ENCODE measurements around the gene ZMYND8.

ZMYND8 gene

GRCh38 chr20:47272893-47273590, 83.5 kb downstream of the ZMYND8 start:
- H3K4me2 ChIP-seq (ENCODE audit: low read depth, low read length): no peak overlapping the region
- DNase-seq: peak; percentile 50
- no peaks in the 10 kb centered on the region for H3K9me2 ChIP-seq (replicated peaks; ENCODE audit: insufficient read depth, low read length)
- H3K79me2 ChIP-seq (ENCODE audit: low read length): peaks cover 81% of the 10 kb centered on the region
- H3K9me3 ChIP-seq (replicated peaks; ENCODE audit: insufficient read depth, low read length): no peaks in the 10 kb centered on the region
- H2AFZ ChIP-seq (ENCODE audit: low read length): no peak overlapping the region
- no peak overlapping the region for H3K27ac ChIP-seq (ENCODE audit: low read length)
- H3F3A ChIP-seq (ENCODE audit: insufficient read depth, low read length): 0 out of 2 replicates have a peak, but pooled peaks cover 7% of the 10 kb centered on the region
- H3K4me3 ChIP-seq (ENCODE audit: low read length): no peak overlapping the region
- H3K4me1 ChIP-seq (ENCODE audit: low read length): peaks cover 3% of the 10 kb centered on the region; the same call in 1 of the 2 replicates
- no peak overlapping the region for H3K9ac ChIP-seq (ENCODE audit: low read length)
- H4K20me1 ChIP-seq (ENCODE audit: insufficient read depth, low read length): peaks cover 8% of the 10 kb centered on the region
- no peaks in the 10 kb centered on the region for H3K27me3 ChIP-seq (replicated peaks; ENCODE audit: insufficient read depth, low read length)
- H3K36me3 ChIP-seq (replicated peaks; ENCODE audit: insufficient read depth, low read length): peaks cover 5% of the 10 kb centered on the region
- TF ChIP-seq CTCF (IDR thresholded peaks at IDR 0.05; ENCODE audit: low read length) (peak; percentile 88), EZH2phosphoT487 (IDR thresholded peaks at IDR 0.05; ENCODE audit: low read length) (no peak)

DNA sequence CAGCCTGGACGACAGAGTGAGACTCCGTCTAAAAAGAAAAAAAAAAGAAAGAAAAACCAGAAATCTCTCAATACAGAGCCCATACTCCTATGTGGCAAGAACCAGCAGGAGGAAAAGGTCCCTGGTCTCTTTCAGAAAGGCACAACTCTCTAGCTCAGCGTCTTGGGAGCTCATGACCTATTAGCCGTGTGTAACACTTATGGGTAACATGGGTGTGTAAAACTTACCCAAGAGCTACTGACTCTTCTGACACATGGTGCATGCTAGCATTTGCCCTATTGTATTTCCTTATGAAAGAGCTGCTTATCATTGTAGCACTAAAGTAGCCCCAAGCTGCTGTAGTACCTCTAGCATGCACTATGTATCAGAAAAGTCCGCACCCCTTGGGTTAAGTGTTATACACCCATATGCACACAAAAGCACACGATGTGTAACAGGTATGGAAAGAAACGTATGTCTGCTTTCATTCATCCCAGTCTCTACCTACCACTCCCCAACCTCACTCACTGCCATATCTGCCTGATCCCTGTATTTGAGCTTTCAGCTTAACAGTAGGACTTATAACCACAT, 85.4 kb downstream of the ZMYND8 start:
- Histone ChIP-seq H3K9me2 (replicated peaks; ENCODE audit: insufficient read depth, low read length) (no peaks in the 10 kb centered on the region), H3K4me2 (ENCODE audit: low read depth, low read length) (no peak overlapping the region), H3F3A (ENCODE audit: insufficient read depth, low read length) (0 out of 2 replicates have a peak, but pooled peaks cover 7% of the 10 kb centered on the region), H3K36me3 (replicated peaks; ENCODE audit: insufficient read depth, low read length) (peaks cover 5% of the 10 kb centered on the region; the same call in 1 of the 2 replicates), H3K4me1 (ENCODE audit: low read length) (peaks cover 20% of the 10 kb centered on the region), H2AFZ (ENCODE audit: low read length) (no peak overlapping the region), H3K9ac (ENCODE audit: low read length) (no peak overlapping the region), H3K27me3 (replicated peaks; ENCODE audit: insufficient read depth, low read length) (no peaks in the 10 kb centered on the region), H3K9me3 (replicated peaks; ENCODE audit: insufficient read depth, low read length) (no peaks in the 10 kb centered on the region), H4K20me1 (ENCODE audit: insufficient read depth, low read length) (peaks cover 8% of the 10 kb centered on the region), H3K79me2 (ENCODE audit: low read length) (peaks cover 90% of the 10 kb centered on the region), H3K27ac (ENCODE audit: low read length) (no peak overlapping the region), H3K4me3 (ENCODE audit: low read length) (no peak overlapping the region)
- TF ChIP-seq EZH2 (optimal IDR thresholded peaks at IDR 0.05; ENCODE audit: low read depth, low read length) (no peak), EZH2phosphoT487 (IDR thresholded peaks at IDR 0.05; ENCODE audit: low read length) (no peak), CTCF (IDR thresholded peaks at IDR 0.05; ENCODE audit: low read length) (no peak)
- no peak for DNase-seq

GRCh38 chr20:47269309-47270165, 87.0 kb downstream of the ZMYND8 start:
- H2AFZ ChIP-seq (ENCODE audit: low read length): no peak overlapping the region

More at GRCh38 chr20:47269309-47270165, 87.0 kb downstream of the ZMYND8 start:
- H4K20me1 ChIP-seq (ENCODE audit: insufficient read depth, low read length): peaks cover 8% of the 10 kb centered on the region
- H3F3A ChIP-seq (ENCODE audit: insufficient read depth, low read length): peaks cover 7% of the 10 kb centered on the region; the same call in 1 of the 2 replicates
- no peaks in the 10 kb centered on the region for H3K27me3 ChIP-seq (replicated peaks; ENCODE audit: insufficient read depth, low read length)
- peaks cover 24% of the 10 kb centered on the region for H3K4me1 ChIP-seq (ENCODE audit: low read length)
- TF ChIP-seq CTCF (IDR thresholded peaks at IDR 0.05; ENCODE audit: low read length) (no peak), EZH2 (optimal IDR thresholded peaks at IDR 0.05; ENCODE audit: low read depth, low read length) (no peak), EZH2phosphoT487 (IDR thresholded peaks at IDR 0.05; ENCODE audit: low read length) (no peak)
- no peak overlapping the region for H3K27ac ChIP-seq (ENCODE audit: low read length)
- H3K4me3 ChIP-seq (ENCODE audit: low read length): no peak overlapping the region
- H3K4me2 ChIP-seq (ENCODE audit: low read depth, low read length): no peak overlapping the region
- no peak overlapping the region for H3K9ac ChIP-seq (ENCODE audit: low read length)
- no peaks in the 10 kb centered on the region for H3K9me2 ChIP-seq (replicated peaks; ENCODE audit: insufficient read depth, low read length)
- peaks cover 92% of the 10 kb centered on the region for H3K79me2 ChIP-seq (ENCODE audit: low read length)
- DNase-seq: no peak
- no peaks in the 10 kb centered on the region for H3K9me3 ChIP-seq (replicated peaks; ENCODE audit: insufficient read depth, low read length)
- H3K36me3 ChIP-seq (replicated peaks; ENCODE audit: insufficient read depth, low read length): no peaks in the 10 kb centered on the region
